Vagina (tissue), 2 donors: ENCODE results near the gene PCBP4.

Source experiments
- CTCF ChIP-seq, 3 experiments: fragments of 450-650 bp in 2 of 3; fragments of 200-600 bp in 1 of 3; sonication (generic) in 1 of 3; IDR thresholded peaks; one replicate each; pipeline ENCODE4 v1.5.1; 2017 to 2019; ENCODE audit warnings: antibody characterized with exemption in 3 of 3, mild to moderate bottlenecking in 2 of 3, moderate library complexity in 2 of 3
- POLR2A ChIP-seq, 2 donors: fragments of 450-650 bp; IDR thresholded peaks; one replicate each; pipeline ENCODE4 v1.6.1; 2017; ENCODE audit warnings: antibody characterized with exemption in 2 of 2, mild to moderate bottlenecking in 2 of 2, moderate library complexity in 2 of 2
- POLR2AphosphoS5 ChIP-seq, 2 donors: sonication (generic); formaldehyde crosslinking; IDR thresholded peaks; one replicate each; pipeline ENCODE4 v1.9.0; 2017; ENCODE audit warnings: antibody characterized with exemption in 2 of 2, mild to moderate bottlenecking in 2 of 2, low read depth in 1 of 2; ENCODE audit not compliant: insufficient read depth in 1 of 2

- TF ChIP-seq CTCF (IDR thresholded peaks at IDR 0.05) (no peak), POLR2AphosphoS5 (IDR thresholded peaks at IDR 0.05; ENCODE audit: insufficient read depth in 1 of 2, low read depth in 1 of 2) (no peak), POLR2A (IDR thresholded peaks at IDR 0.05) (no peak)
These were observed 46.1 kb downstream of the PCBP4 start for GRCh38 chr3:51921081-51921578.
